Measurements from ENCODE around the gene SACS. TPM values are rescaled to one million over a fixed set of nuclear protein-coding genes. Genes with fewer than 3 reads are reported as not detected.

SACS gene
- total RNA-seq, 1 experiment from 2014 or later = 53.0 TPM

DNA sequence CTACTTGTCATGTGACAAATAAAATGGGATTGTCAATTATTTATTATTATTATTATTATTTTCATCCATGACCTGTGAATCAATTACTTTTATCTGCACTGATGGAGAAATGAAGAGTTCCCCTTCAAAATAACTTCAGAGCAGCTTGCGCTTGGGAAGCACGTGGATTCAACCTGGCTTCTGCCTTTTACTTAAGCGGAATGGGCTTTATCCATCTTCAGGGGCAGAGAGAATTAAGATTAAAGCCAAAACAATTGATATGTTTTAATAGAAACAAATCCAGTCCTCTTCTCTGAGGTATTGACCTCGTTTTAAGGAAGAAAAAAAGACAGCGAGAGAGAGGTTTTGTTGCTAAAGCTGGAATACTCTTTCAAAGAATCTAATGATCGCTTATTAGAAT is 876 bp downstream of the SACS start:
- Mint-ChIP-seq H3K27me3 (ENCODE audit: low read depth) (peaks cover 11% of the 10 kb centered on the region; the same call in 1 of the 2 replicates), H3K36me3 (ENCODE audit: insufficient read depth in 1 of 3, low read depth in 3 of 3) (peaks cover 4 to 9% (median 5%) of the 10 kb centered on the region in 3 experiments), H3K9me3 (no peaks in the 10 kb centered on the region), H3K4me1 (peaks cover 41 to 42% of the 10 kb centered on the region in 2 experiments), H3K27ac (no peak overlapping the region), H3K4me3 (peak overlapping the region; percentile 58 to 83)
- DNase-seq = no peak
- Histone ChIP-seq H3K14ac (ENCODE audit: insufficient read depth, low read length) (no peak overlapping the region), H2BK15ac (ENCODE audit: low read depth, low read length) (no peak overlapping the region), H2BK120ac (ENCODE audit: low read depth, low read length, poor library complexity, severe bottlenecking) (no peak overlapping the region), H2AFZ (ENCODE audit: low read length) (no peak overlapping the region), H3K56ac (ENCODE audit: insufficient read length, low read depth, low read length) (no peak overlapping the region), H3K9ac (ENCODE audit: extremely low read depth, insufficient read length, low read length) (no peak overlapping the region), H2BK5ac (ENCODE audit: insufficient read length, low read length) (no peak overlapping the region), H2AK5ac (ENCODE audit: insufficient read length, low read length) (no peak overlapping the region), H3K27me3 (ENCODE audit: insufficient read depth, low read length) (no peaks in the 10 kb centered on the region), H2BK20ac (ENCODE audit: low read depth, low read length, poor library complexity, severe bottlenecking) (no peak overlapping the region), H3K4me2 (ENCODE audit: insufficient read depth, insufficient read length, low read length) (peak overlapping the region; percentile 52), H4K8ac (replicated peaks; ENCODE audit: insufficient read length, low read depth, low read length) (no peak overlapping the region), H4K20me1 (ENCODE audit: control insufficient read depth, insufficient read depth, insufficient read length) (no peaks in the 10 kb centered on the region), H3K27ac (ENCODE audit: insufficient read length, low read depth, low read length) (no peak overlapping the region), H3K79me2 (ENCODE audit: insufficient read depth, low read length) (no peaks in the 10 kb centered on the region), H3K18ac (ENCODE audit: insufficient read length, low read depth, low read length) (no peak overlapping the region), H3K4me1 (ENCODE audit: insufficient read depth, low read length) (peaks cover 5% of the 10 kb centered on the region; the same call in 1 of the 2 replicates), H4K5ac (ENCODE audit: insufficient read length, low read depth, low read length) (no peak overlapping the region), H3K23ac (ENCODE audit: insufficient read length, low read depth, low read length) (no peak overlapping the region), H2BK12ac (ENCODE audit: insufficient read length, low read depth, low read length) (no peak overlapping the region), H3K4ac (ENCODE audit: low read depth, low read length) (no peak overlapping the region), H4K91ac (ENCODE audit: insufficient read length, low read depth, low read length) (no peak overlapping the region), H3K23me2 (ENCODE audit: insufficient read length, low read depth, low read length, poor library complexity, severe bottlenecking) (peaks cover 3% of the 10 kb centered on the region), H3T11ph (ENCODE audit: low read length) (no peak overlapping the region), H3K9me3 (ENCODE audit: control insufficient read depth, low read depth, low read length) (no peaks in the 10 kb centered on the region), H3K79me1 (ENCODE audit: insufficient read depth, low read depth, low read length, poor library complexity, severe bottlenecking) (no peaks in the 10 kb centered on the region)
- no CpG with 5 or more reads among the region's 6 CpGs for whole genome bisulfite sequencing (ENCODE audit: extremely low coverage, insufficient read length, low lambda C conversion rate)
- TF ChIP-seq, protein P1, sequence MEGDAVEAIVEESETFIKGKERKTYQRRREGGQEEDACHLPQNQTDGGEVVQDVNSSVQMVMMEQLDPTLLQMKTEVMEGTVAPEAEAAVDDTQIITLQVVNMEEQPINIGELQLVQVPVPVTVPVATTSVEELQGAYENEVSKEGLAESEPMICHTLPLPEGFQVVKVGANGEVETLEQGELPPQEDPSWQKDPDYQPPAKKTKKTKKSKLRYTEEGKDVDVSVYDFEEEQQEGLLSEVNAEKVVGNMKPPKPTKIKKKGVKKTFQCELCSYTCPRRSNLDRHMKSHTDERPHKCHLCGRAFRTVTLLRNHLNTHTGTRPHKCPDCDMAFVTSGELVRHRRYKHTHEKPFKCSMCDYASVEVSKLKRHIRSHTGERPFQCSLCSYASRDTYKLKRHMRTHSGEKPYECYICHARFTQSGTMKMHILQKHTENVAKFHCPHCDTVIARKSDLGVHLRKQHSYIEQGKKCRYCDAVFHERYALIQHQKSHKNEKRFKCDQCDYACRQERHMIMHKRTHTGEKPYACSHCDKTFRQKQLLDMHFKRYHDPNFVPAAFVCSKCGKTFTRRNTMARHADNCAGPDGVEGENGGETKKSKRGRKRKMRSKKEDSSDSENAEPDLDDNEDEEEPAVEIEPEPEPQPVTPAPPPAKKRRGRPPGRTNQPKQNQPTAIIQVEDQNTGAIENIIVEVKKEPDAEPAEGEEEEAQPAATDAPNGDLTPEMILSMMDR (conservative IDR thresholded peaks at IDR 0.05) = no peak
